Measurements from ENCODE around the gene BPIFB6. TPM values are rescaled to one million over a fixed set of nuclear protein-coding genes. Genes with fewer than 3 reads are reported as not detected.

The BPIFB6 gene
- total RNA-seq, 1 experiment from 2014 or later, result not detected

DNA sequence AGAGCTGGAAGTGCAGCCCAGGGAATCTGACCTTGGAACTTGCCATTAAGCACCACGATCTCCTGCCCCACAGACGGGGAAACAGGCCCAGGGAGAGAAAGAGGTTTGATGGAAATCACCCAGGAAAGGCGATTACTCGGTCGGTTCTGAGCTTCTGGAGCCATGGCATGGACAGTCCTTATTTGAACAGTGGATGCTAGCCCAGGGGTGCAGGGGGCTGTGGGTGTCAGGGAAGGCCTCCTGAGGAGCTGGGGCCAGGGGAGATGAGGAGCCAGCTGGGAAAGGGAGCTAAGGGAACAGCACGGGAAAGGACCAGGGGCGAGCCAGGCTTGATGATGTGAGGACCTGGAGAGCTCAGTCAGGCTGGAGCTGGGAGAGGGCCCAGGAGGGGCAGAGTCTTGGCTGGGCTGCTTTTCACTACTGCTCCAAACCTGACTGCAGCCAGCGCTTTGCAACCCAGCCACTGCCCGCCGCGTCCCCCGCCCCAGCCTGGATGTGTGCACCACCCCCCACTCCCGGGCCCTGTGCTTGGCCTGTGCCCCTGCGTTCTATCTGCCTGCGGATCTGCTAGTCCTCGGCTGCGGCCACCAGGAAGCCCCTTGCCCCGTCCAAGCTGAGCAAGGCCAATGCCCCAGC is 45.0 kb upstream of the BPIFB6 start:
- Mint-ChIP-seq H3K4me3 (no peak overlapping the region), H3K27ac (no peak overlapping the region), H3K36me3 (no peaks in the 10 kb centered on the region), H3K27me3 (ENCODE audit: low read depth) (no peaks in the 10 kb centered on the region), H3K9me3 (no peaks in the 10 kb centered on the region), H3K4me1 (0 out of 2 replicates have a peak, but pooled peaks cover 4% of the 10 kb centered on the region)
- TF ChIP-seq, protein P1, sequence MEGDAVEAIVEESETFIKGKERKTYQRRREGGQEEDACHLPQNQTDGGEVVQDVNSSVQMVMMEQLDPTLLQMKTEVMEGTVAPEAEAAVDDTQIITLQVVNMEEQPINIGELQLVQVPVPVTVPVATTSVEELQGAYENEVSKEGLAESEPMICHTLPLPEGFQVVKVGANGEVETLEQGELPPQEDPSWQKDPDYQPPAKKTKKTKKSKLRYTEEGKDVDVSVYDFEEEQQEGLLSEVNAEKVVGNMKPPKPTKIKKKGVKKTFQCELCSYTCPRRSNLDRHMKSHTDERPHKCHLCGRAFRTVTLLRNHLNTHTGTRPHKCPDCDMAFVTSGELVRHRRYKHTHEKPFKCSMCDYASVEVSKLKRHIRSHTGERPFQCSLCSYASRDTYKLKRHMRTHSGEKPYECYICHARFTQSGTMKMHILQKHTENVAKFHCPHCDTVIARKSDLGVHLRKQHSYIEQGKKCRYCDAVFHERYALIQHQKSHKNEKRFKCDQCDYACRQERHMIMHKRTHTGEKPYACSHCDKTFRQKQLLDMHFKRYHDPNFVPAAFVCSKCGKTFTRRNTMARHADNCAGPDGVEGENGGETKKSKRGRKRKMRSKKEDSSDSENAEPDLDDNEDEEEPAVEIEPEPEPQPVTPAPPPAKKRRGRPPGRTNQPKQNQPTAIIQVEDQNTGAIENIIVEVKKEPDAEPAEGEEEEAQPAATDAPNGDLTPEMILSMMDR (IDR thresholded peaks at IDR 0.05), result no peak
- TF ChIP-seq, protein P2, sequence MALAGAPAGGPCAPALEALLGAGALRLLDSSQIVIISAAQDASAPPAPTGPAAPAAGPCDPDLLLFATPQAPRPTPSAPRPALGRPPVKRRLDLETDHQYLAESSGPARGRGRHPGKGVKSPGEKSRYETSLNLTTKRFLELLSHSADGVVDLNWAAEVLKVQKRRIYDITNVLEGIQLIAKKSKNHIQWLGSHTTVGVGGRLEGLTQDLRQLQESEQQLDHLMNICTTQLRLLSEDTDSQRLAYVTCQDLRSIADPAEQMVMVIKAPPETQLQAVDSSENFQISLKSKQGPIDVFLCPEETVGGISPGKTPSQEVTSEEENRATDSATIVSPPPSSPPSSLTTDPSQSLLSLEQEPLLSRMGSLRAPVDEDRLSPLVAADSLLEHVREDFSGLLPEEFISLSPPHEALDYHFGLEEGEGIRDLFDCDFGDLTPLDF (CRISPR knock-in tag; IDR thresholded peaks at IDR 0.05), result no peak
- TF ChIP-seq FOXP1 (CRISPR knock-in tag; IDR thresholded peaks at IDR 0.05; ENCODE audit: borderline replicate concordance), result no peak
- POLR2A ChIA-PET, result no interaction called here
- CTCF ChIA-PET, result interaction anchor here (1.1 to 1.9 kb wide), 3 partner anchors 9 to 110 kb away, joined by 4 to 13 read pairs (median 4); no protein-coding TSS in a partner anchor
- DNase-seq (ENCODE audit: low spot score), result no peak
- no peak for ATAC-seq

DNA sequence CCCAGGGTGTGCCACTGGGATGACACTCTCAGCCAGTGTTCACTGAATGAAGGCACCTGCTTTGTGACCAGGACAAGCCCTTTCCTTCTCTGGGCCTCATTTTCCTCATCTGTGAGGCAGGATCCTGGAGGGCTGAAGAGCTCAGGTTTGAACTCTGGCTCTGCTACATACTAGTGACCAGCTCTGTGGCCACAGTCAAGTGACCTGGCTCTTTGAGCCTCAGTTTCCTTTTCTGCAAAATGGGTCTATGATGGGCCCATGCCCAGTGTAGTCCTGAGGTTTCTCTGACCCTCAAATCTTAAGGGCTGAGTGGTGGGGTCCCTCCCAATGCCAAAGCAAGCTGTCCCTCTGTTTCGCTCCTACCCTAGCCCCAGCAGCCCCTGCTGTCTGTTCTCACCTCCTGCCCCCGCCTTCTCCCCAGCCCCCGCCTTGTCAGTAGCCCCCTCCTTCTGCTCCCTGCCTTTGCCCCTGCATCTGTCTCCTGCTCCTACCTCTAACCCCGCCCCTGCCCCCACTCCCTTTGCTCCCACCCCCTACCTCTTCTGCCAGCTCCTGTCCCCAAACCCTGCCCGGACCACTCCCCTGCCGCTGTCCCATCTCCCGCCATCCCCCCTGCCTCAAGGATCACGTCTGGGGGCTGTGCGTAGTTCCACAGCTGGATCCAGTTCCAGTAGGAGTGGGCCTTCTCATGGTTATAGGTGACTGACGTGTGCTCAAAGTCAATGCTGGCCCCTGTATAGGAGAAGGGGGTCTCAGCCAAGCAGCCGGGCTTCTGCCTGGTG is 44.2 kb upstream of the BPIFB6 start:
- POLR2A ChIA-PET, result no interaction called here
- Mint-ChIP-seq H3K9me3 (no peaks in the 10 kb centered on the region), H3K36me3 (no peaks in the 10 kb centered on the region)

More for the DNA sequence above, 44.2 kb upstream of the BPIFB6 start:
- no peak for DNase-seq (ENCODE audit: low spot score)
- no peaks in the 10 kb centered on the region for H3K27me3 Mint-ChIP-seq (ENCODE audit: low read depth)
- CTCF ChIA-PET, result interaction anchor here (0.9 to 1.7 kb wide), 3 partner anchors 8 to 18 kb away, joined by 4 to 13 read pairs (median 4); no protein-coding TSS in a partner anchor
- H3K4me1 Mint-ChIP-seq, result 0 out of 2 replicates have a peak, but pooled peaks cover 4% of the 10 kb centered on the region
- H3K27ac Mint-ChIP-seq, result no peak overlapping the region
- ATAC-seq, result no peak
- H3K4me3 Mint-ChIP-seq, result no peak overlapping the region
- TF ChIP-seq, protein P3, sequence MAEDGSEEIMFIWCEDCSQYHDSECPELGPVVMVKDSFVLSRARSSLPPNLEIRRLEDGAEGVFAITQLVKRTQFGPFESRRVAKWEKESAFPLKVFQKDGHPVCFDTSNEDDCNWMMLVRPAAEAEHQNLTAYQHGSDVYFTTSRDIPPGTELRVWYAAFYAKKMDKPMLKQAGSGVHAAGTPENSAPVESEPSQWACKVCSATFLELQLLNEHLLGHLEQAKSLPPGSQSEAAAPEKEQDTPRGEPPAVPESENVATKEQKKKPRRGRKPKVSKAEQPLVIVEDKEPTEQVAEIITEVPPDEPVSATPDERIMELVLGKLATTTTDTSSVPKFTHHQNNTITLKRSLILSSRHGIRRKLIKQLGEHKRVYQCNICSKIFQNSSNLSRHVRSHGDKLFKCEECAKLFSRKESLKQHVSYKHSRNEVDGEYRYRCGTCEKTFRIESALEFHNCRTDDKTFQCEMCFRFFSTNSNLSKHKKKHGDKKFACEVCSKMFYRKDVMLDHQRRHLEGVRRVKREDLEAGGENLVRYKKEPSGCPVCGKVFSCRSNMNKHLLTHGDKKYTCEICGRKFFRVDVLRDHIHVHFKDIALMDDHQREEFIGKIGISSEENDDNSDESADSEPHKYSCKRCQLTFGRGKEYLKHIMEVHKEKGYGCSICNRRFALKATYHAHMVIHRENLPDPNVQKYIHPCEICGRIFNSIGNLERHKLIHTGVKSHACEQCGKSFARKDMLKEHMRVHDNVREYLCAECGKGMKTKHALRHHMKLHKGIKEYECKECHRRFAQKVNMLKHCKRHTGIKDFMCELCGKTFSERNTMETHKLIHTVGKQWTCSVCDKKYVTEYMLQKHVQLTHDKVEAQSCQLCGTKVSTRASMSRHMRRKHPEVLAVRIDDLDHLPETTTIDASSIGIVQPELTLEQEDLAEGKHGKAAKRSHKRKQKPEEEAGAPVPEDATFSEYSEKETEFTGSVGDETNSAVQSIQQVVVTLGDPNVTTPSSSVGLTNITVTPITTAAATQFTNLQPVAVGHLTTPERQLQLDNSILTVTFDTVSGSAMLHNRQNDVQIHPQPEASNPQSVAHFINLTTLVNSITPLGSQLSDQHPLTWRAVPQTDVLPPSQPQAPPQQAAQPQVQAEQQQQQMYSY (CRISPR knock-in tag; IDR thresholded peaks at IDR 0.05), result no peak
- TF ChIP-seq ETV6 (CRISPR knock-in tag; IDR thresholded peaks at IDR 0.05) (no peak), OVOL2 (CRISPR knock-in tag; IDR thresholded peaks at IDR 0.05; ENCODE audit: borderline replicate concordance) (no peak), NFATC4 (CRISPR knock-in tag; IDR thresholded peaks at IDR 0.05) (no peak), ZNF416 (CRISPR knock-in tag; IDR thresholded peaks at IDR 0.05) (no peak), CBFB (CRISPR knock-in tag; IDR thresholded peaks at IDR 0.05; ENCODE audit: low read depth) (no peak), ZNF138 (CRISPR knock-in tag; conservative IDR thresholded peaks at IDR 0.05) (no peak), TEAD1 (CRISPR knock-in tag; IDR thresholded peaks at IDR 0.05) (no peak), ESRRA (CRISPR knock-in tag; IDR thresholded peaks at IDR 0.05; ENCODE audit: borderline replicate concordance) (no peak), FOXK1 (CRISPR knock-in tag; IDR thresholded peaks at IDR 0.05) (no peak), TCF7 (CRISPR knock-in tag; IDR thresholded peaks at IDR 0.05; ENCODE audit: low read depth) (no peak), SOX15 (CRISPR knock-in tag; IDR thresholded peaks at IDR 0.05) (no peak), IRF2 (CRISPR knock-in tag; IDR thresholded peaks at IDR 0.05; ENCODE audit: borderline replicate concordance, low read depth) (no peak)
- TF ChIP-seq, protein P4, sequence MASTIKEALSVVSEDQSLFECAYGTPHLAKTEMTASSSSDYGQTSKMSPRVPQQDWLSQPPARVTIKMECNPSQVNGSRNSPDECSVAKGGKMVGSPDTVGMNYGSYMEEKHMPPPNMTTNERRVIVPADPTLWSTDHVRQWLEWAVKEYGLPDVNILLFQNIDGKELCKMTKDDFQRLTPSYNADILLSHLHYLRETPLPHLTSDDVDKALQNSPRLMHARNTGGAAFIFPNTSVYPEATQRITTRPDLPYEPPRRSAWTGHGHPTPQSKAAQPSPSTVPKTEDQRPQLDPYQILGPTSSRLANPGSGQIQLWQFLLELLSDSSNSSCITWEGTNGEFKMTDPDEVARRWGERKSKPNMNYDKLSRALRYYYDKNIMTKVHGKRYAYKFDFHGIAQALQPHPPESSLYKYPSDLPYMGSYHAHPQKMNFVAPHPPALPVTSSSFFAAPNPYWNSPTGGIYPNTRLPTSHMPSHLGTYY (CRISPR knock-in tag; IDR thresholded peaks at IDR 0.05), result no peak
- TF ChIP-seq, protein P5, sequence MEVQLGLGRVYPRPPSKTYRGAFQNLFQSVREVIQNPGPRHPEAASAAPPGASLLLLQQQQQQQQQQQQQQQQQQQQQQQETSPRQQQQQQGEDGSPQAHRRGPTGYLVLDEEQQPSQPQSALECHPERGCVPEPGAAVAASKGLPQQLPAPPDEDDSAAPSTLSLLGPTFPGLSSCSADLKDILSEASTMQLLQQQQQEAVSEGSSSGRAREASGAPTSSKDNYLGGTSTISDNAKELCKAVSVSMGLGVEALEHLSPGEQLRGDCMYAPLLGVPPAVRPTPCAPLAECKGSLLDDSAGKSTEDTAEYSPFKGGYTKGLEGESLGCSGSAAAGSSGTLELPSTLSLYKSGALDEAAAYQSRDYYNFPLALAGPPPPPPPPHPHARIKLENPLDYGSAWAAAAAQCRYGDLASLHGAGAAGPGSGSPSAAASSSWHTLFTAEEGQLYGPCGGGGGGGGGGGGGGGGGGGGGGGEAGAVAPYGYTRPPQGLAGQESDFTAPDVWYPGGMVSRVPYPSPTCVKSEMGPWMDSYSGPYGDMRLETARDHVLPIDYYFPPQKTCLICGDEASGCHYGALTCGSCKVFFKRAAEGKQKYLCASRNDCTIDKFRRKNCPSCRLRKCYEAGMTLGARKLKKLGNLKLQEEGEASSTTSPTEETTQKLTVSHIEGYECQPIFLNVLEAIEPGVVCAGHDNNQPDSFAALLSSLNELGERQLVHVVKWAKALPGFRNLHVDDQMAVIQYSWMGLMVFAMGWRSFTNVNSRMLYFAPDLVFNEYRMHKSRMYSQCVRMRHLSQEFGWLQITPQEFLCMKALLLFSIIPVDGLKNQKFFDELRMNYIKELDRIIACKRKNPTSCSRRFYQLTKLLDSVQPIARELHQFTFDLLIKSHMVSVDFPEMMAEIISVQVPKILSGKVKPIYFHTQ (CRISPR knock-in tag; IDR thresholded peaks at IDR 0.05), result no peak
- TF ChIP-seq, protein P6, sequence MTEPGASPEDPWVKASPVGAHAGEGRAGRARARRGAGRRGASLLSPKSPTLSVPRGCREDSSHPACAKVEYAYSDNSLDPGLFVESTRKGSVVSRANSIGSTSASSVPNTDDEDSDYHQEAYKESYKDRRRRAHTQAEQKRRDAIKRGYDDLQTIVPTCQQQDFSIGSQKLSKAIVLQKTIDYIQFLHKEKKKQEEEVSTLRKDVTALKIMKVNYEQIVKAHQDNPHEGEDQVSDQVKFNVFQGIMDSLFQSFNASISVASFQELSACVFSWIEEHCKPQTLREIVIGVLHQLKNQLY (CRISPR knock-in tag; IDR thresholded peaks at IDR 0.05), result no peak
- TF ChIP-seq, protein P7, sequence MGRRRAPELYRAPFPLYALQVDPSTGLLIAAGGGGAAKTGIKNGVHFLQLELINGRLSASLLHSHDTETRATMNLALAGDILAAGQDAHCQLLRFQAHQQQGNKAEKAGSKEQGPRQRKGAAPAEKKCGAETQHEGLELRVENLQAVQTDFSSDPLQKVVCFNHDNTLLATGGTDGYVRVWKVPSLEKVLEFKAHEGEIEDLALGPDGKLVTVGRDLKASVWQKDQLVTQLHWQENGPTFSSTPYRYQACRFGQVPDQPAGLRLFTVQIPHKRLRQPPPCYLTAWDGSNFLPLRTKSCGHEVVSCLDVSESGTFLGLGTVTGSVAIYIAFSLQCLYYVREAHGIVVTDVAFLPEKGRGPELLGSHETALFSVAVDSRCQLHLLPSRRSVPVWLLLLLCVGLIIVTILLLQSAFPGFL (CRISPR knock-in tag; IDR thresholded peaks at IDR 0.05; ENCODE audit: borderline replicate concordance), result no peak
